22Rv1 (cell line): ENCODE data around the gene RHEBL1.

ENCODE experiments used
- H3K27ac ChIP-seq: fragments of 450-650 bp; 2 replicates; pipeline ENCODE4 v1.5.1; 2017
- CTCF ChIP-seq: fragments of 450-650 bp; IDR thresholded peaks from 2 replicates; pipeline ENCODE4 v1.5.1; 2017; ENCODE audit warnings: mild to moderate bottlenecking
- ZFX ChIP-seq: fragments of 450-650 bp; IDR thresholded peaks from 2 replicates; pipeline ENCODE4 v1.6.1; 2017; ENCODE audit warnings: antibody characterized with exemption, borderline replicate concordance

RHEBL1 gene

GRCh38 chr12:49017891-49018260, 51.9 kb downstream of the RHEBL1 start:
- H3K27ac ChIP-seq = peak overlapping the region; percentile 90
- TF ChIP-seq ZFX (no peak), CTCF (no peak)

- H3K27ac ChIP-seq = no peak overlapping the region
- TF ChIP-seq ZFX (no peak), CTCF (no peak)
Observed at GRCh38 chr12:49015196-49015595, 54.6 kb downstream of the RHEBL1 start.
